GM21447 (cell line): ENCODE data around the gene NOP58.
"Not testable (repeated sequence)": the region's sequence is repeated elsewhere in the genome, so short reads cannot be mapped to it uniquely, and the experiment has no call there.

Experiments
- ATAC-seq: cut with Tn5 transposase; IDR thresholded peaks from one replicate; pipeline ENCODE4 v1.9.1; 2021; ENCODE audit not compliant: unreplicated experiment

Gene NOP58

DNA sequence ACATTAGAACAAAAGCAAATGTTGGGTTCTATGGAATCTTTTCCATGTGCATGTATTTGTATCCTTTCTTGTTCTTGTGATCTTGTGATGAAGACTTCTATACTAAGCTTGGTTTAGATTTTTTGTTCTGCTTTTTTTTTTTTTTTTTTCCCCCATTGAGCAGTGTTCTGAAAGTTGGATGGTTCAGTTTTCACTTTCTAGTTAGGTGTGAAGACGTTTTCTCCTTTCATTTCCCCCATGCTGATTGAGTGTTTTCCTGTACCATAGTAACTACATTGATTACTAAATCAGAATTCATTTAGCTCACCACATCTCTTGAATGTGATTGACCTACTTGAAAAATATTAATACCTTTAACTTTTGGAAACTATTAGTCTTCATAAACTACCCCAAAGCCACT lies 34.1 kb downstream of the NOP58 start:
- peak; percentile 87 for ATAC-seq

DNA sequence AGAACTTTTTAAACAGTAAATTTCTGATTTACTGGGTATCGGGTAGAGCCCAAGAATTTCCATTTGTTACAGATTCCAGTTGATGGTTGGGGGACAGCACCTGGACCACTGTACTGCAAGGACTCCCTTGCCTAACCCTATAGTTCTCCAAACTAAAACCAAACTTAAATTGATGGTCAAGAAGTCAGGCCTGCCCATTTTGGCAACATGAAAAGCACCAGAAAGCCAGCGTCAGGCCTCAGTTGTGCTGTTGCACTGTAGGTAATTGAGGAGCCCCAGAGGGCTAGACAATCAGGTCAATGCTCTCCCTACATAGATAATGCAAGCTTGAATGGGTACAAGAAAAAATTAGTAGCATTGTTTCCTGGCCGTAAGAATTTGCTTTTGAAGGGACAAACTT lies 40.5 kb downstream of the NOP58 start:
- ATAC-seq, result no peak

DNA sequence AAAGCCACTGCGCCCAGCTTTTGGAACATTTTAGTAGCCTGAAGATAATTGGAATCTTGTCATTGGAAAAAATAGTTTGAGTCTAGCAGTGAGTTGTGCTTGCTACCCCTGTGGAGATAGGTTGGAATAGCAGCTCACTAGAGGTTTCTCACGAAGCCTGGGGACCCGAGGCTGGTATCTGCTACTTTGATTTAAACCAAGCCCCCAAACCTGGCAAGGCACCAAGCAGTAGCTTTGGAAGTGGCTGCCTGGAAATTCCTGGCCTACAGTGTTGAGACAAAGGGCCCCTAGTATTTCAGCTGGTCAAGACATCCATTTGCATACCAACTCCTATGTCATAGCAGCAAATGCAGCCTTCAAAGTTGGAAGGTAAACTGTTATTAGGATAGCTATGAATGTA lies 42.1 kb downstream of the NOP58 start:
- no peak for ATAC-seq

DNA sequence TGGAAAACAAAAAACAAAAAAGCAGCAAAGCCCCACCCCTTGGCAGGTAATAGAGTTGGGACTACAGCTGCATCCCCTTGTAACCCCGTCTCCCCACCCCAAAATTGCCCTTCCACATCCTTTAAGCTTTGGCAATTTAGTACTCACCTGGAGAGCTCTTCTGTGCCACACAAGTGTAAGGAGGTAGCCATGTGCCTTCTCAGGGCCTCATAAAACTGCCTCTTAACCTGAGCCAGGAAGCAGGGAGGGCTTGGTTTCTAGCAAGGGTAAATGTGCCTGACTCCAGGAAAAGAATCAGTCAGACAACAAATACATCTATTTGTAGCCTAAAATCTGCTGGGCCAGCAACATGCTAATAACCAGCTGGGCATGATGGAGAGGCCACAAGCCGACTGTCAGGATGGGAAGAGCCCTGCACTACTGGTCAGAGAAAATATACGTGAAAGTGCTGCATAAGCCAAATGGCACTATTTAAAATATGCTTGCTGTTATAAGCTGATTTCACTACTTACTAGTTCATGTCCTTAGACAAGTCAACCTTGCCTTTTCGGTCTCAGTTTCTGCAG lies 46.3 kb downstream of the NOP58 start:
- ATAC-seq, result no peak

DNA sequence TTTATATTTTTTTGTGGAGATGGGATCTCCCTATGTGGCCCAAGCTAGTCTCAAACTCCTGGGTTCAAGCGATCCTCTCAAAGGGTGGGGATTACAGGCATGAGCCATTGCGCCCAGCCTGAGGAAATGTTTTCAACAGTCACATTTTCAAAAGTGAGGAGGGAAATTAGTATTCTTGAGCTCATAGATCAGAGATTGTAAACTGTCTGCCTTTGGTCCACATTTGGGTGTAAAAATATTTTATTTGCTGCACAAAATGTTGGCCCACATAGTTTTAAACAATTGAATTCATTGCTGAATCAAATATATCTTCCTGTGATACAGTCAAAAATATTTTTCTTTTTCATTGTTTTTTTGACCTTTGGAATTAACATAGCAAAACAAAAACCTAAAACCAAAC lies 48.6 kb downstream of the NOP58 start:
- no peak for ATAC-seq

DNA sequence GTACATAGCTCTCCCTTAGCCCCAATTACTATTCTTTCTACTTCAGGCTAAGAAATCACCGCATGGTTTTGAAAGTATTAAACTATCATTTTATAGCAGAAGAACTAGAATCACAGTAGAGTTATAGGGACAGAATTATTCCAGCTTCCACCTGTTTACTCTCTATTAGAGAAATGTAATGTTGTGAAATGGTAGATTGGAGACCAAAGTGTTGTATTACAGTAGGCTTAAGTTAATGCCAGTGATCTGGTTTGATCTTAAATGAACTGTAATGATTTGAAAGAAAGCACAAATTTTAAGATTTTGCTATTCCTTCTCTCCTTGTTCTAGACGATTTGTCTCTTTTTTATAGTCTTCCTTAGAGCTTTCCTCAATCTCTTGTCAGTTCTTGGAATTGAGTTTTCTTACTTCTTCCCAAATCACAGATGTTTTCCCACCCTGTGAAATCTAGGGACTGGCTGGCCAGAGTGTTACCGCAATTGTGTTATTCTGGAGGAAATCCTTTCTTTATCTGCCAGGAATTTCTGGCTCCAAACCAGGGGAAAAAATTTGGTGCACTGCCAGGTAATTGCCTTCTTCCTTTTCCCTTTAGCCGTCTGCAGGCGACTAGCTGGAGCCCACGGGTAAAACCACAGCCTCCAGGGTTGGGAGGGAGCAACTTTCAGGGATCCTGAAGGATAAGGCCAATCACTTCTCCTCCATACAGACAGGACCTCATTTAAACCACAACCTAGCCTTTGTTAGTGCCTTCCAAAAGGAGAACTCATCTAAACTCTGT lies 51.7 kb downstream of the NOP58 start:
- ATAC-seq, result no peak

DNA sequence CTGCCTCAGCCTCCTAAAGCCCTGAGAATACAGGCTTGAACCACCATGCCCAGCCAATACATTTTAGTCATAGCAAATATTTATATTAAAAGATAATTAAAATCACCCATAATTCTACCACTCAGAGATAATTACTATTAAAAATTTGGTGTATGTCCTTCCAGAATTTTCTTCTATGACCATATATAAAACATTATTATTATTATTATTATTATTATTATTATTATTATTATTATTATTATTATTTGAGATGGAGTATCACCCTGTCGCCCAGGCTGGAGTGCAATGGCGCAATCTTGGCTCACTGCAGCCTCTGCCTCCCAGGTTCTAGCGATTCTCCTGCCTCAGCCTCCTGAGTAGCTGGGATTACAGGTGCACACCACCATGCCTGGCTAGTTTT lies 54.8 kb downstream of the NOP58 start:
- not testable (repeated sequence) for ATAC-seq

DNA sequence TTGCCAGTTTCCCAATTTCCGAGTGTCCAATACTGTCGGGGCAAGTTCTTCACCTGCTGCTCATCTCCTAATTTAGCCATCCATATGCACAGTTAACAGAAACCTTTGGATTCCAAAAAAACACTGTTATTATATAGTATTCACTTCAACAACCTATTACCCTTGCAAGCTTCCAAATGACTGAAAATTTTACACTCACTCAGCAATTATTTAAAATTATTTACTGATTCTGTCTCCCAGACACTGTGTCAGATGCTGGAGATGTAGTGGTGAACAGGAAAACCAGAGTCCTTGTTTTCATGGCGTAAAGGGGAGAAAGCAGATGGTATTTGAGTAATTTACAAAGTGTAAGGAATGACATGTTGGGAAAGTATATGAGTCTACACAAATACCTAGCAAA lies 56.9 kb downstream of the NOP58 start:
- no peak for ATAC-seq

DNA sequence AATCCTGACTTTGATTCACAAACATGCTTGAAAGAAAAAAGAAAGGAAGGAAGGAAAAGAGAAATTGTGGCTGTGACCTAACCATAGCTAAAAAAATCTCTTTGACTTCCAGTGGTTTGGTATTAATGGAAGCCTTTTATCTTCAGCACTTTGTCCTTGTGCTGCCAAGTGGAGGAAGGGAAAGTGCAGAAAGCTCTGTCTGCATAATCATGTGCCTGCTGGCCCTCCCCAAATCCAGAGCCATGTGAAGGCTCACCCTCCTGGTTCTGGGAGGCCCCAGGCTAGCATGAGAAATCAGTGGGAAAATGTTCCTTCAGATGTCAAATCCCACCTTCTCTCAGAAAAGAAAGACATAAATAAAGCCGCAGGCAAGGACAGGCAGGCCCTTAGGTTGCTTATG lies 62.3 kb downstream of the NOP58 start:
- ATAC-seq, result no peak

DNA sequence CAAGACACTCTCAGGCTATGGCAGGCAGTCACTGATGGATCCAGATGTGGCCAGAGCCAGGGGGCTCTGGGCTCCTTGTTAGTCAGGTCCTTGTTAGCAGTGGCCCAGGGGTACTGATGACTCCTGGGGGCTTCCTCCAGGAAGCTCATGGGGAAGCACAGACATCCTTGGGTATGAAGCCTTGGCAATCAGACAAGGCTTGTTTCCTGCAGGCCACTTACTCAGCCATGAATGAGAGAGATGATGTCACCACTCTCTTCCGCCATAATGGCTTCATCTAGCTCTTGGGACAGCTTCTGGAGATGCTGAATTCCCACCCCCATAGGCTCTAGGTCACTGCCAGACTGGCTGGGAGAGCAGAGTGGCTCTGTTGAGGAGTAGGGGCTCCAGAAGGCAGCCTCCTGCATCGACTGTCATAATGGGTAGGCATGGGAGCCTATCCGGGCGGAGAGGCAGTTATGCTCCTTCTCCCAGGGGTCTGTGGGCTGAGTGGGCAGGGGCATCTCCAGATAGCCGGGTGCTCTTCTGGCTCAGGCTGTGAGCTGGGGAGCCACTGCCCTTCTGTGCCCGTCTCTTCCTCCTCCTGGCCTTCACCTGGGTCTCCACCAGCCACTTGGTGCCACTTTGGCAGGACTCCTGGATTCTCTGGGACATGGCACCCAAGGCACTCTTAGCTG lies 70.4 kb downstream of the NOP58 start:
- ATAC-seq, result no peak

DNA sequence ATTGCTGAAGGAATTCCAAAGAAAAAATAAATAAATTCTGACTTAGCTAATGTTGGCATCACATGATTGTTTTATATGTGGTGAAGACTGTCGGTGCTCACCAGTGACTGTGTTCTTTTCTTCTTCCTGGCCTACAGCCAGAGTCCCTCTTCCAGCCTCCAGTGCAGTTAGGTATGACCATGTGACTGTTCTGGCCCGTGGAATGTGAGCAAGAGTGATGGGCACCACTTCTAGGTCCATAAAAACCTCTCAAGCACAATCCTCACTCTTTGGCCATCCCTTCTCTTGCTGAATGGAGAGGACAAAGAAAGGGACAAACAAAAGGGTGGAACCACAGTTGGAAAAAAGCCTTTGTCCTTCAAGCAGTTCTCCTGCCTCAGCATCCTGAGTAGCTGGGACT lies 71.6 kb downstream of the NOP58 start:
- no peak for ATAC-seq

DNA sequence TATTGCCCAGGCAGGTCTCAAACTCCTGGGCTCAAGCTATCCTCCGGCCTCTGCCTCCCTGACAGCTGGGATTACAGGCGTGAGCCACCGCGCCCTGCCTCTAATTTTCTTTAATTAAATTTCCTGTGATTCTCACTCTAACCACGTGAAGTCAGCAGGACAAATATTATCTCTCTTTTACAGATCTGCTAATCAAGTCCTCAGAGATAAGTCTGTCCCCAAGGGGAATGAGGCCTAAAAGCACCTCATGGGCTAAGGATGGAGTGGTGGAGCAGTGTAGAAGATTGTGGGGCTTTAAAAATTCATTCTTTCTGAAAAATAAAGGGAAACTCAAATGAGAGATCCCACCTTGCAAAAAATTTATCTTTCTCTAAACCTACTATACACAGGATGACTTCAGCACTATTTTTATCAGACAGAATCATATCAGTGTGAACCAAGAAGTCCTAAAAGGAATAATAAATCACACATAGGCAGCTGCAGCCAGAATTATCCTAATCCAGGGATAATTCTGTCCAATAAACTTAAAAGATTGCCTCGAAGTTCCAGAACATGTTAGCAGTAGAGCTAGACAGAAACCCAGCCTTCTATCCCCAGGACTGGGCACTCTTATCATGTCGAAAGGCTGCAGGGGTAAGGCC lies 72.3 kb downstream of the NOP58 start:
- ATAC-seq, result no peak

DNA sequence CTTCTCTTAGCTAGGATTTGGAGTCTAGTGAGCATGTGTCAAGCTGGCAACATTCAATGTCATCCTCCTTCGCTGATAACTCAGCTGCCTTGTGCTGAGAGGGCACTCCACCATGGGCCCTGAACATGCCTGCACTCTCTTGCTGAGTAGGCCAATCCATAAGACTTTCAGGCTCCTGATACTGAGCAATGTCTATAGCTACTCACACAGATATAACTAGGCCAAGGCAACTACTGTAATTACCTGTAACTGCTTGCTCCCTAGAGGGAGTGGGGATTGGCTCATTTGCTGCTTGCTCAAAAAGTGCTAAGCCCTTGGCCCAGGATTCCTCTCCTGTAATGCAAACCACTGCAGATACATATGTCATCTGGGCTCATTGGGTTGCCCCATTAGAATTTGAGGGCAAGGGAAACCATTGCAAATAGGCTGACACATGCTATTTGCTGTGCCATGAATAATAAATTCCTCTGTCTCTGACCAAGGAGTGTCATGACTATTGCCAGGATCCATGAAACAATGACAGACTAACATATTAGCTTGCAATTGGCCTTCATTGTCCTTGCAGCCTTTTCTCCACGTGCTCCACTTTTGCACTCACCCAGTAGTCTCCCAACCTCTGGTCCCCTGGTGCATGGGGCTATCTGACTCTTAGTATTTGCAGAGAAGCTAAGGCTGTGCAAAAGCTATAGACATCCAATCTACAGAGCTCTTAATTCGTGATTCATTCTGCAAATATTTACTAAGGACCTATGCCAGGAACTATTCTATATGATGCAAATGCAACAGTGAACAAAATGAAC lies 73.7 kb downstream of the NOP58 start:
- no peak for ATAC-seq

DNA sequence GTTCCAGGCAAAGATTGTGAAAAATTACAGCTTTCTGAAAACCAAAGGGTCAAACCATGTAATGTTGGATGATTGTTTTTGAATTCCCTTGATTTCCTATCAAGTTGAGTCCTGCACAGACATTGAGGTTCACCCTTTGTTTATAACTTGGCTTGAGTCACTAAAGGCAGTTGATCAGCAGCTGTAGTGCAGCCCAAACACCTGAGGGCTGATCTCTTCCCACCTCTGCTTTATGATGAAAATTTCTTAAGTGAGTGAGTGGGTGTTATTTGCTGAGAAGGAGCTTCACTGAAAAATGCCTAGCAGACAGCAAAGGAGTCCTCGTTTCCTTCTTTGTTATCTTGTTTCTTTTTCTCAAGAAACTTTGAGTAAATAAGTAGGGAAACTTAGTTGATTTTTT lies 78.6 kb downstream of the NOP58 start:
- ATAC-seq, result no peak

DNA sequence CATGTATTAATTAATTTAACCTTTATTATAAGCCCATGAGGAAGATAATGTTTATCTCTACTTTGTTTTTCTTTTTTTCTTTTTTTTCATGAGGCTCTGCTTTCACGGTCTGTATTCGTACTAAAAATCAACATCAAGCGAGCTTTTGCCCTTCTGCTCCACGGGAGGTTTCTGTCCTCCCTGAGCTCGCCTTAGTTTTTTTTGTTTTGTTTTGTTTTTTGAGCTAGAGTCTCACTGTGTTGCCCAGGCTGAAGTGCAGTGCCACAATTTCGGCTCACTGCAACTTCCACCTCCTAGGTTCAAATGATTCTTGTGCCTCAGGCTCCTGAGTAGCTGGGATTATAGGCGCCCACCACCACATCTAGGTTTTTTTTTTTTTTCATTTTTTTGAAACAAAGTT lies 80.6 kb downstream of the NOP58 start:
- ATAC-seq, result no peak
